ENCODE measurements around the gene HAP1.

DNA sequence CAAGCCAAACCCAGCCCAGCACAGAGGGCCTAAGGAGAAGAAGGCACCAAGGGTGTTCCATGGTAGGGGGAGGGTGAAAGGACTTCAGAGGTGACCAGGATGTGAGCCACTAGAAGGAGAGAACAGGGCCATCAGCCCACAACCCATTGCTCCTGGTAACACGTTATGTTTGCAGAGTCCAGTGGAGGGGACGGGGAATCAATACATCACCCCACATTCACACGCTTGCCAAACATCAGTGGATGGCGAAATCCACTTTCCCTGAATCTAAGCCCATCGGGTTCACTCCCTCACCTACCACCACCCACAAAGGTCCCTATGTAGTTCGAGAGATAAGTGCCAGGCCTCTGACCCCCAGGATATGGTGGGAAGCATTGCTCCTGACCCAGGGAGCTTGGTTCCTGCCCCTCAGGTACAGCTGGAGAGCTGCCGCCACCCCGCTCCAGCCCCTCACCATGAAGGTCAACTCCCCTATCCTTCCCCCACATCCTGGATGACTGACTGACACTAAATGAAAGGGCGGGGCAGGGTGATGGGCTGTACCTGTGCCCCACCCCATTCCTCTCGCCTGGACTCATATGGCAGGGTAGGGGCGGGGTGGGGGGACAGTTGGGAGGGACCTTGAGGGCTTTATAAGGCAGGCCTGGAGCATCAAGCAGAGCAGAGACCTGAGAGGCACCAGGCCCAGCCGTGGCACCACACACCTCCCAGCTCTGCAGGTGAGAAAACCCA, 22.6 kb downstream of the HAP1 start, which contains the start of gene GAST:
- TF ChIP-seq, protein P1, sequence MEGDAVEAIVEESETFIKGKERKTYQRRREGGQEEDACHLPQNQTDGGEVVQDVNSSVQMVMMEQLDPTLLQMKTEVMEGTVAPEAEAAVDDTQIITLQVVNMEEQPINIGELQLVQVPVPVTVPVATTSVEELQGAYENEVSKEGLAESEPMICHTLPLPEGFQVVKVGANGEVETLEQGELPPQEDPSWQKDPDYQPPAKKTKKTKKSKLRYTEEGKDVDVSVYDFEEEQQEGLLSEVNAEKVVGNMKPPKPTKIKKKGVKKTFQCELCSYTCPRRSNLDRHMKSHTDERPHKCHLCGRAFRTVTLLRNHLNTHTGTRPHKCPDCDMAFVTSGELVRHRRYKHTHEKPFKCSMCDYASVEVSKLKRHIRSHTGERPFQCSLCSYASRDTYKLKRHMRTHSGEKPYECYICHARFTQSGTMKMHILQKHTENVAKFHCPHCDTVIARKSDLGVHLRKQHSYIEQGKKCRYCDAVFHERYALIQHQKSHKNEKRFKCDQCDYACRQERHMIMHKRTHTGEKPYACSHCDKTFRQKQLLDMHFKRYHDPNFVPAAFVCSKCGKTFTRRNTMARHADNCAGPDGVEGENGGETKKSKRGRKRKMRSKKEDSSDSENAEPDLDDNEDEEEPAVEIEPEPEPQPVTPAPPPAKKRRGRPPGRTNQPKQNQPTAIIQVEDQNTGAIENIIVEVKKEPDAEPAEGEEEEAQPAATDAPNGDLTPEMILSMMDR (IDR thresholded peaks at IDR 0.05 in 8 of 11, conservative IDR thresholded peaks at IDR 0.05 in 3 of 11) = no peak
- no peak for TF ChIP-seq POLR2A (IDR thresholded peaks at IDR 0.05)
